SK-N-SH treated with all-trans-retinoic acid at 6 μM for 48 hours (cell line): ENCODE data around the gene EXOSC10.

Experiments
- ATAC-seq: fragments of 200-7000 bp; cut with Tn5 transposase; 3 replicates; pipeline ENCODE4 v1.9.1; 2020; ENCODE audit warnings: mild to moderate bottlenecking, moderate library complexity
- BACH2 ChIP-seq: fragments of 250-450 bp; sonication (Bioruptor Pico); IDR thresholded peaks from 2 replicates; pipeline ENCODE4 v1.9.0; 2021; ENCODE audit warnings: mild to moderate bottlenecking, borderline replicate concordance
- CSDC2 ChIP-seq: fragments of 250-450 bp; sonication (Bioruptor Pico); IDR thresholded peaks from 2 replicates; pipeline ENCODE4 v1.5.0; 2020; ENCODE audit warnings: mild to moderate bottlenecking, moderate library complexity
- CSRNP3 ChIP-seq: fragments of 250-450 bp; sonication (Bioruptor Pico); IDR thresholded peaks from 2 replicates; pipeline ENCODE4 v1.5.1; 2021; ENCODE audit warnings: mild to moderate bottlenecking, moderate library complexity
- GLIS3 ChIP-seq: fragments of 250-450 bp; sonication (Bioruptor Pico); IDR thresholded peaks from 2 replicates; pipeline ENCODE4 v1.5.0; 2020; ENCODE audit warnings: mild to moderate bottlenecking, moderate library complexity
- ISL1 ChIP-seq: fragments of 250-450 bp; sonication (Bioruptor Pico); IDR thresholded peaks from 2 replicates; pipeline ENCODE4 v2.1.2; 2022; ENCODE audit warnings: mild to moderate bottlenecking, moderate library complexity
- OSR1 ChIP-seq: fragments of 250-450 bp; sonication (Bioruptor Pico); IDR thresholded peaks from 2 replicates; pipeline ENCODE4 v1.8.0; 2022; ENCODE audit warnings: moderate library complexity, mild to moderate bottlenecking, inconsistent platforms
- PPARA ChIP-seq: fragments of 250-450 bp; sonication (Bioruptor Pico); IDR thresholded peaks from 2 replicates; pipeline ENCODE4 v1.5.0; 2020; ENCODE audit warnings: mild to moderate bottlenecking, borderline replicate concordance
- TCF4 ChIP-seq: fragments of 250-450 bp; sonication (Bioruptor Pico); IDR thresholded peaks from 2 replicates; pipeline ENCODE4 v1.8.0; 2021; ENCODE audit warnings: mild to moderate bottlenecking, moderate library complexity, borderline replicate concordance
- TSHZ2 ChIP-seq: fragments of 250-450 bp; sonication (Bioruptor Pico); IDR thresholded peaks from 2 replicates; pipeline ENCODE4 v1.5.0; 2020; ENCODE audit warnings: mild to moderate bottlenecking, moderate library complexity
- ZC3H10 ChIP-seq: fragments of 250-450 bp; sonication (Bioruptor Pico); IDR thresholded peaks from 2 replicates; pipeline ENCODE4 v1.5.1; 2021; ENCODE audit warnings: mild to moderate bottlenecking, moderate library complexity
- ZFP3 ChIP-seq: fragments of 250-450 bp; sonication (Bioruptor Pico); IDR thresholded peaks from 2 replicates; pipeline ENCODE4 v1.5.0; 2020; ENCODE audit warnings: mild to moderate bottlenecking, moderate library complexity
- ZFP30 ChIP-seq: fragments of 450-650 bp; formaldehyde crosslinking; IDR thresholded peaks from 2 replicates; pipeline ENCODE4 v1.5.0; 2022; ENCODE audit warnings: mild to moderate bottlenecking, moderate library complexity
- ZNF70 ChIP-seq: fragments of 450-650 bp; formaldehyde crosslinking; IDR thresholded peaks from 2 replicates; pipeline ENCODE4 v1.5.0; 2020; ENCODE audit warnings: mild to moderate bottlenecking, moderate library complexity
- ZNF8 ChIP-seq: fragments of 450-650 bp; formaldehyde crosslinking; IDR thresholded peaks from 2 replicates; pipeline ENCODE4 v1.5.0; 2020; ENCODE audit warnings: mild to moderate bottlenecking, moderate library complexity
- TF ChIP-seq, protein P1 (sequence below): fragments of 250-450 bp; sonication (Bioruptor Pico); IDR thresholded peaks from 2 replicates; pipeline ENCODE4 v1.5.1; 2020; ENCODE audit warnings: low read depth, mild to moderate bottlenecking, moderate library complexity
- TF ChIP-seq, protein P2 (sequence below): fragments of 250-450 bp; sonication (Bioruptor Pico); IDR thresholded peaks from 2 replicates; pipeline ENCODE4 v1.8.0; 2021; ENCODE audit warnings: low read depth, mild to moderate bottlenecking, moderate library complexity, borderline replicate concordance
- TF ChIP-seq, protein P3 (sequence below): fragments of 250-450 bp; sonication (Bioruptor Pico); IDR thresholded peaks from 2 replicates; pipeline ENCODE4 v1.8.0; 2020; ENCODE audit warnings: mild to moderate bottlenecking, moderate library complexity, borderline replicate concordance

The EXOSC10 gene

DNA sequence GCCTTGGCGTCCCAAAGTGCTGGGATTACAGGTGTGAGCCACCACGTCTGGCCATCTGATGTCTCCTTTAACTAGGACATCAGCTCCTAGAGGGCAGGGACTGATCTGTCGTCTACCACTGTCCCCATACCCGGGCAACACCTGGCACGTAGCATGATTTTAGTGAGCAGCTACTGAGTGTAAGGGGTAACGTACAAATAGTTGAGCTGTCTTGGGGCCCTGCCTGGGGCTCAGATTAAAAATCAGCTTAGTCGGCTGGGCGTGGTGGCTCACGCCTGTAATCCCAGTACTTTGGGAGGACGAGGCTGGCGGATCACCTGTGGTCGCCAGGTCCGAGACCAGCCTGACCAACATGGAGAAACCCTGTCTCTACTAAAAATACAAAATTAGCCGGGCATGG lies 41.6 kb downstream of the EXOSC10 start:
- TF ChIP-seq BACH2 (no peak), ZNF70 (no peak), ISL1 (CRISPR knock-in tag) (no peak), ZFP3 (no peak), ZFP30 (CRISPR knock-in tag) (no peak)
- TF ChIP-seq, protein P1, sequence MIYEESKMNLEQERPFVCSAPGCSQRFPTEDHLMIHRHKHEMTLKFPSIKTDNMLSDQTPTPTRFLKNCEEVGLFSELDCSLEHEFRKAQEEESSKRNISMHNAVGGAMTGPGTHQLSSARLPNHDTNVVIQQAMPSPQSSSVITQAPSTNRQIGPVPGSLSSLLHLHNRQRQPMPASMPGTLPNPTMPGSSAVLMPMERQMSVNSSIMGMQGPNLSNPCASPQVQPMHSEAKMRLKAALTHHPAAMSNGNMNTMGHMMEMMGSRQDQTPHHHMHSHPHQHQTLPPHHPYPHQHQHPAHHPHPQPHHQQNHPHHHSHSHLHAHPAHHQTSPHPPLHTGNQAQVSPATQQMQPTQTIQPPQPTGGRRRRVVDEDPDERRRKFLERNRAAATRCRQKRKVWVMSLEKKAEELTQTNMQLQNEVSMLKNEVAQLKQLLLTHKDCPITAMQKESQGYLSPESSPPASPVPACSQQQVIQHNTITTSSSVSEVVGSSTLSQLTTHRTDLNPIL = no peak
- TF ChIP-seq, protein P2, sequence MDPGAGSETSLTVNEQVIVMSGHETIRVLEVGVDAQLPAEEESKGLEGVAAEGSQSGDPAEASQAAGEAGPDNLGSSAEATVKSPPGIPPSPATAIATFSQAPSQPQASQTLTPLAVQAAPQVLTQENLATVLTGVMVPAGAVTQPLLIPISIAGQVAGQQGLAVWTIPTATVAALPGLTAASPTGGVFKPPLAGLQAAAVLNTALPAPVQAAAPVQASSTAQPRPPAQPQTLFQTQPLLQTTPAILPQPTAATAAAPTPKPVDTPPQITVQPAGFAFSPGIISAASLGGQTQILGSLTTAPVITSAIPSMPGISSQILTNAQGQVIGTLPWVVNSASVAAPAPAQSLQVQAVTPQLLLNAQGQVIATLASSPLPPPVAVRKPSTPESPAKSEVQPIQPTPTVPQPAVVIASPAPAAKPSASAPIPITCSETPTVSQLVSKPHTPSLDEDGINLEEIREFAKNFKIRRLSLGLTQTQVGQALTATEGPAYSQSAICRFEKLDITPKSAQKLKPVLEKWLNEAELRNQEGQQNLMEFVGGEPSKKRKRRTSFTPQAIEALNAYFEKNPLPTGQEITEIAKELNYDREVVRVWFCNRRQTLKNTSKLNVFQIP (CRISPR knock-in tag) = no peak
- TF ChIP-seq, all 23 proteins: peak for 0
- ATAC-seq = no peak

DNA sequence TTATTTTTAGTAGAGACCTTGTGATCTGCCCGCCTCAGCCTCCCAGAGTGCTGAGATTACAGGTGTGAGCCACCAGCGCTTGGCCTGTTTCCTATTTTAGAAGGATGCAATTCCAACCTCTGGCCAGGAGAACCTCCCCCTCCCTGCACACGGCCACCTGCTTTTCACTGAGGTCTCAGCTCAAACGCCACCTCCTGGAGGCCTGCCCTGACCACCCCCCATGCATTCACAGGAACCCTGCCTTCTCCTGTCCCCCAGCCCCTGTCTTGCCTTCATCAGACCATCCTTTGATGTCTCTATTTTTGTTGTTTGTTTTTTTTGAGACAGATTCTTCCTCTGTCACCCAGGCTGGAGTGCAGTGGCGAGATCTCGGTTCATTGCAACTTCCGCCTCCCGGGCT lies 42.2 kb downstream of the EXOSC10 start:
- TF ChIP-seq, protein P3, sequence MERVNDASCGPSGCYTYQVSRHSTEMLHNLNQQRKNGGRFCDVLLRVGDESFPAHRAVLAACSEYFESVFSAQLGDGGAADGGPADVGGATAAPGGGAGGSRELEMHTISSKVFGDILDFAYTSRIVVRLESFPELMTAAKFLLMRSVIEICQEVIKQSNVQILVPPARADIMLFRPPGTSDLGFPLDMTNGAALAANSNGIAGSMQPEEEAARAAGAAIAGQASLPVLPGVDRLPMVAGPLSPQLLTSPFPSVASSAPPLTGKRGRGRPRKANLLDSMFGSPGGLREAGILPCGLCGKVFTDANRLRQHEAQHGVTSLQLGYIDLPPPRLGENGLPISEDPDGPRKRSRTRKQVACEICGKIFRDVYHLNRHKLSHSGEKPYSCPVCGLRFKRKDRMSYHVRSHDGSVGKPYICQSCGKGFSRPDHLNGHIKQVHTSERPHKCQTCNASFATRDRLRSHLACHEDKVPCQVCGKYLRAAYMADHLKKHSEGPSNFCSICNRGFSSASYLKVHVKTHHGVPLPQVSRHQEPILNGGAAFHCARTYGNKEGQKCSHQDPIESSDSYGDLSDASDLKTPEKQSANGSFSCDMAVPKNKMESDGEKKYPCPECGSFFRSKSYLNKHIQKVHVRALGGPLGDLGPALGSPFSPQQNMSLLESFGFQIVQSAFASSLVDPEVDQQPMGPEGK (CRISPR knock-in tag) = no peak
- TF ChIP-seq, protein P2 (CRISPR knock-in tag) = no peak
- ATAC-seq = no peak

GRCh38 chr1:11056504-11056903 lies 43.2 kb downstream of the EXOSC10 start:
- TF ChIP-seq ZNF8 (no peak), ZFP3 (no peak), TCF4 (CRISPR knock-in tag) (no peak), PPARA (CRISPR knock-in tag) (no peak)
- TF ChIP-seq, protein P2 (CRISPR knock-in tag) = no peak
- ATAC-seq = no peak

GRCh38 chr1:11055676-11056075 lies 44.0 kb downstream of the EXOSC10 start:
- no peak for TF ChIP-seq PPARA (CRISPR knock-in tag)
- no peak for TF ChIP-seq CSDC2 (CRISPR knock-in tag)
- no peak for TF ChIP-seq CSRNP3
- no peak for TF ChIP-seq ZFP3
- no peak for TF ChIP-seq ZNF70
- TF ChIP-seq TCF4 (CRISPR knock-in tag) = no peak
- TF ChIP-seq TSHZ2 (CRISPR knock-in tag) = no peak
- no peak for TF ChIP-seq ZC3H10 (CRISPR knock-in tag)
- no peak for TF ChIP-seq GLIS3 (CRISPR knock-in tag)
- TF ChIP-seq, protein P2 (CRISPR knock-in tag) = no peak
- TF ChIP-seq BACH2 = no peak
- no peak for TF ChIP-seq OSR1 (CRISPR knock-in tag)
- TF ChIP-seq, protein P3 (CRISPR knock-in tag) = no peak
- no peak for TF ChIP-seq ISL1 (CRISPR knock-in tag)
- no peak for ATAC-seq
